ENCODE results near the gene ADISSP.

GRCh38 chr20:3739926-3740451 lies 27.6 kb downstream of the ADISSP start:
- no peak for TF ChIP-seq EZH2 (IDR thresholded peaks at IDR 0.05; ENCODE audit: borderline replicate concordance, low read depth, low read length, poor library complexity, severe bottlenecking)
- TF ChIP-seq CTCF (conservative IDR thresholded peaks at IDR 0.05; ENCODE audit: low read depth, low read length), result no peak
